ENCODE results near the gene IGSF8.

The IGSF8 gene

GRCh38 chr1:160124705-160125478 is 26.5 kb upstream of the IGSF8 start:
- no peak for DNase-seq (ENCODE audit: insufficient read length)
- no peak for FAIRE-seq
- TF ChIP-seq TAF1 (IDR thresholded peaks at IDR 0.05; ENCODE audit: borderline replicate concordance, low read depth, low read length) (no peak), POLR2A (IDR thresholded peaks at IDR 0.05; ENCODE audit: low read depth, low read length) (no peak), POLR2AphosphoS5 (IDR thresholded peaks at IDR 0.05; ENCODE audit: low read depth, low read length) (no peak)

- FAIRE-seq (no peak), DNase-seq (ENCODE audit: insufficient read length) (no peak)
- no peak for TF ChIP-seq TAF1 (IDR thresholded peaks at IDR 0.05; ENCODE audit: borderline replicate concordance, low read depth, low read length)
- no peak for TF ChIP-seq POLR2A (IDR thresholded peaks at IDR 0.05; ENCODE audit: low read depth, low read length)
- no peak for TF ChIP-seq POLR2AphosphoS5 (IDR thresholded peaks at IDR 0.05; ENCODE audit: low read depth, low read length)
These were observed 25.3 kb upstream of the IGSF8 start for GRCh38 chr1:160123726-160124125.

GRCh38 chr1:160122978-160123495 is 24.6 kb upstream of the IGSF8 start:
- DNase-seq (ENCODE audit: insufficient read length) (no peak), FAIRE-seq (no peak)
- no peak for TF ChIP-seq POLR2AphosphoS5 (IDR thresholded peaks at IDR 0.05; ENCODE audit: low read depth, low read length)
- no peak for TF ChIP-seq POLR2A (IDR thresholded peaks at IDR 0.05; ENCODE audit: low read depth, low read length)
- no peak for TF ChIP-seq TAF1 (IDR thresholded peaks at IDR 0.05; ENCODE audit: borderline replicate concordance, low read depth, low read length)

- DNase-seq (ENCODE audit: insufficient read length) (no peak), FAIRE-seq (no peak)
- TF ChIP-seq POLR2A (IDR thresholded peaks at IDR 0.05; ENCODE audit: low read depth, low read length) (no peak), POLR2AphosphoS5 (IDR thresholded peaks at IDR 0.05; ENCODE audit: low read depth, low read length) (no peak), TAF1 (IDR thresholded peaks at IDR 0.05; ENCODE audit: borderline replicate concordance, low read depth, low read length) (no peak)
These were observed 23.0 kb upstream of the IGSF8 start for GRCh38 chr1:160121388-160121787.

GRCh38 chr1:160120797-160121196 is 22.4 kb upstream of the IGSF8 start:
- DNase-seq (ENCODE audit: insufficient read length), result no peak

GRCh38 chr1:160118928-160119327 is 20.5 kb upstream of the IGSF8 start:
- no peak for FAIRE-seq
- DNase-seq (ENCODE audit: insufficient read length), result no peak
- TF ChIP-seq POLR2A (IDR thresholded peaks at IDR 0.05; ENCODE audit: low read depth, low read length), result no peak
- TF ChIP-seq POLR2AphosphoS5 (IDR thresholded peaks at IDR 0.05; ENCODE audit: low read depth, low read length), result no peak
- TF ChIP-seq TAF1 (IDR thresholded peaks at IDR 0.05; ENCODE audit: borderline replicate concordance, low read depth, low read length), result no peak

More at GRCh38 chr1:160120797-160121196, 22.4 kb upstream of the IGSF8 start:
- TF ChIP-seq TAF1 (IDR thresholded peaks at IDR 0.05; ENCODE audit: borderline replicate concordance, low read depth, low read length) (no peak), POLR2A (IDR thresholded peaks at IDR 0.05; ENCODE audit: low read depth, low read length) (no peak), POLR2AphosphoS5 (IDR thresholded peaks at IDR 0.05; ENCODE audit: low read depth, low read length) (no peak)
- no peak for FAIRE-seq

- DNase-seq (ENCODE audit: insufficient read length) (no peak), FAIRE-seq (no peak)
- TF ChIP-seq POLR2A (IDR thresholded peaks at IDR 0.05; ENCODE audit: low read depth, low read length), result no peak
- TF ChIP-seq TAF1 (IDR thresholded peaks at IDR 0.05; ENCODE audit: borderline replicate concordance, low read depth, low read length), result no peak
- TF ChIP-seq POLR2AphosphoS5 (IDR thresholded peaks at IDR 0.05; ENCODE audit: low read depth, low read length), result no peak
These were observed 19.3 kb upstream of the IGSF8 start for GRCh38 chr1:160117709-160118183.

GRCh38 chr1:160117300-160117699 is 18.9 kb upstream of the IGSF8 start:
- FAIRE-seq (no peak), DNase-seq (ENCODE audit: insufficient read length) (no peak)
- TF ChIP-seq TAF1 (IDR thresholded peaks at IDR 0.05; ENCODE audit: borderline replicate concordance, low read depth, low read length) (no peak), POLR2A (IDR thresholded peaks at IDR 0.05; ENCODE audit: low read depth, low read length) (no peak), POLR2AphosphoS5 (IDR thresholded peaks at IDR 0.05; ENCODE audit: low read depth, low read length) (no peak)

GRCh38 chr1:160116283-160117147 is 18.1 kb upstream of the IGSF8 start:
- TF ChIP-seq POLR2A (IDR thresholded peaks at IDR 0.05; ENCODE audit: low read depth, low read length) (no peak), POLR2AphosphoS5 (IDR thresholded peaks at IDR 0.05; ENCODE audit: low read depth, low read length) (no peak), TAF1 (IDR thresholded peaks at IDR 0.05; ENCODE audit: borderline replicate concordance, low read depth, low read length) (no peak)
- FAIRE-seq (no peak), DNase-seq (ENCODE audit: insufficient read length) (no peak)

GRCh38 chr1:160115545-160116282 is 17.3 kb upstream of the IGSF8 start, which contains the start of gene ATP1A2:
Gene ATP1A2 (plus strand): TSS chr1:160115759. CDS start chr1:160115862, 103 bp downstream.
- TF ChIP-seq TAF1 (IDR thresholded peaks at IDR 0.05; ENCODE audit: borderline replicate concordance, low read depth, low read length) (no peak), POLR2AphosphoS5 (IDR thresholded peaks at IDR 0.05; ENCODE audit: low read depth, low read length) (no peak), POLR2A (IDR thresholded peaks at IDR 0.05; ENCODE audit: low read depth, low read length) (no peak)
- DNase-seq (ENCODE audit: insufficient read length) (no peak), FAIRE-seq (no peak)

Measured in GM12892 (cell line).